HG03442 (cell line): ENCODE data around the gene PTGR3.
"Not testable (repeated sequence)": the region's sequence is repeated elsewhere in the genome, so short reads cannot be mapped to it uniquely, and the experiment has no call there.

ENCODE experiments used
- ATAC-seq: cut with Tn5 transposase; IDR thresholded peaks from one replicate; pipeline ENCODE4 v1.9.1; 2021; ENCODE audit warnings: mild to moderate bottlenecking, moderate library complexity; ENCODE audit not compliant: unreplicated experiment

Gene PTGR3

DNA sequence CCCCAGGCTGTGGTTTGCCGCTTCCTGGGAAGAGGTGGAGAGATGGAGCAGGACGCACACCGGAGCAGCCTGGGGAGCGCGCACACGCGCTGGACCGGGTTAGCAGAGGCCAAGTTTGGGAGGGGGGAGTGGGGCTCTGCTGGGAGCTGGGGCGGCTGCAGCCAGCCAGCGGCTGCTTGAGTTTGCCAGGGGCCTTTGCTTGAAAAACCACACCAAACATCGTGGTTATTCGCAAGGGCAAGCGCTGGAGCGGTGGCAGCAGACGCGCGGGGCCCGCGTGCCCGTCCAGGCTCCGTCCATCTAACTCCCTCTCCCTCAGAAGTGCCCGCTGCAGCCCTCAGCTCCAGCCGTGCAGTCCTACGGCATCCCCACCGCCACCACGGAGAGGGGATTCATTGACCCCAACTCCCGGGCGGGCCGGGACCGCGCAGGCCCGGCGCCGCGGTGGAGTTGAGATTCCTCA lies 4.6 kb downstream of the PTGR3 start:
- ATAC-seq, result no peak

DNA sequence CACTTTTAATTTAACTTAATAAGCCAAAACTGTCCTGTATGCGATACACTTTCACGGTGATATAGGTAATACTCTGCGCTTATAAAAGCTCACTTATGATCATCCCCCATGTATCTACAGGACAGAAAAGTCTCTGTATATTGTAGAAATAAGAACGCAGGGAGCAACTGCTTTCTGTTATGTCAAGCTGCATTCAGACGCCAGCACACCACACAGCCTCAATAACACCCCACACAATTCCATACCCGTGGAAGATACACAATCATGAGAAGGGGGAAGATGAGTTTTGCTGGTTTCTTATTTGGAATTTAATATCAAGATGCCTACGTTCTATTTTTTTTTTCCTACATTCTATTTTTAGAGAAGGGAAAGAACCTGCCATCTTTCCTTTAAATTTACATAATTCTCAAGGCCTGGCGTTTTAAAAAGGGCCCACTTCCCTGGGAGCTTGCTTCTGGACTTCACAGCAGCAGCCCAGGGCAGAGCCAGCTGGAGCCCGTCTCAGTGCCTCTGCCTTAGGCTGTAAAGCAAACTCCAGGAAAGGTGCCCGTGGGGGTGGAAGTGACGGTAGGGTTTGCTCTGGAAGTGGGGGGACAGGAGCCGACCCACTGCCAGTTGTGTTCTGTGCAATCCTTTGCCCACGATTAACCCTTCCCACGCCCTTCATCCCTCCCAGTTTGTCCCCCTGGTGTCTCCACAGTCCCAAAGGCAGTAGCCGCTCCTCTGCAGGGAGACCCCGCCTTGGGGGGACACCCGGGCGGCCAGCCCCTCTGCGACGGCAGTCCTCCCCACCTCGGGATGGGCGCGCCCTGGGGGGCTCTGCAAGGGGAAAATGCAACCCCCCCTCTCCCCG lies 5.3 kb downstream of the PTGR3 start:
- ATAC-seq, result no peak

DNA sequence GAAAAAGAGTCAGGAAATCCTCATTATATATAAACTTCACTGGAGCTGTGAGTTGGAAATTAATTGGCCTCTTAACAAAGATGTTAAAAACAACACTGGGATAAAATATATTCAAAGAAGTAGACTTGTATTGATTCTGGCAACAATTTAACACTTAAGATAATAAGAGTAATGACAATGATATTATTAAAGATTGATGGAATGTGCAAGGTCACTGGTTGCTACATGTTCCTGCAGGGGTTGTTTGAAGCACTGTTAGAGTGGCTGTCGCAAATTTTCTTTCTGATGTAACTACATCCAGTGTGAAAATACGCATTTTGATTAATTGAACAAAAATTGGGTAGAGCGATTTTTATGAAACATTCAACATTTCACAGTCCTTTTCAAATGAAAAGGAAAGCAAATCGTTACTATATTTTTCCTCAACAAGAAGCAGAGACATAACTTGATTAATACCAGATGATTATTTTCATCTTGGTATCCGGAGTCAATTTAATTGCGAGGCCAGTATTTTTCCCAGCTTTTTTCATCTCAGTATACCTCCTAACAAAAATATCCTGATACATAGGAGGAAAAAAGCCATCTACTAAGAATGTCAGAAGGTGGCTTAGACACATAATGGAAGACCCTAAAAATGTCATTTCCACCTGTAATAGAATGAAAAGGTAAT lies 6.1 kb downstream of the PTGR3 start:
- ATAC-seq, result no peak

DNA sequence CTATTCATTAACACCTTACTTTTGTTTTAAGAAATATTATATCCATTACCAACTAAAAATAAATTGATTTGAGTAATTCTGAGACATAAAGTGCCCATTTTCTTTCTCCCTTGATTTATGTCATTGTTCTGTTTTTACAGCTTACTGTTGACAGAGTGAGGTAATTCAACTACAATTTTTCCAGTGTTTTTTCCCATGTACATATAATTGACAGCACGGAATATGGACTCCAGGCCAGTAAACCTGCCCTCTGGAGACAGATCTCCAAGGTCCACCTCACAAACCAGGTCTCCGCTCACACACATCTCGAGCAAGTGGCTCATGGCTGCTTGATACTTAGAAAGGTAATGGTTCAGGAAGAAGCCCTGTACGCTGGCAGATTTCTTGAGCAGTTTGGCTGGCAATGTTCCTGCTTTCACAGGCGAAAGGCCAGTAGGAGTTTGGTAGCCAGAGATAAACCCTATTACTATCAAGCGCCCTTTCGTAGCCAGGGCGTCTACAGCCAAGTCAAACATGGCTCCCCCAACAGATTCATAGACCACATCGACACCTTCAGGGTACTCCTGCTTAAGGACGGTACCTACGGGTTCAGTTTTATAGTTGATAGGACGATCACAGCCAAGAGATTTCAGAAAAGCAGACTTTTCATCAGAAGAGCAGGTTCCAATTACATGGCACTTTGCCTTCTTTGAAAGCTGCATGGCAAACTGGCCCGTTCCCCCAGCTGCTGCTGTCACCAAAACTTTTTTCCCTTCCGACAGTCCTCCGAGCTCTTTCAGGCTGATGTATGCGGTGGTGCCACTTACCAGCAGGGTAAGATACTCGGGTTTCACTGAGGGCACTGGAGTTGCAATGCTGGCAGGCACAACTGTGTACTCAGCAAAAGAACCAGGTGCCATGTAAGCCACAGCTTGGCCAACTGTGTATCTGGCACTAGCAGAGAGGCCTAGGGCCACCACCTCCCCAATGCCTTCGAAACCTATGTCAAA lies 7.4 kb downstream of the PTGR3 start:
- ATAC-seq, result no peak

DNA sequence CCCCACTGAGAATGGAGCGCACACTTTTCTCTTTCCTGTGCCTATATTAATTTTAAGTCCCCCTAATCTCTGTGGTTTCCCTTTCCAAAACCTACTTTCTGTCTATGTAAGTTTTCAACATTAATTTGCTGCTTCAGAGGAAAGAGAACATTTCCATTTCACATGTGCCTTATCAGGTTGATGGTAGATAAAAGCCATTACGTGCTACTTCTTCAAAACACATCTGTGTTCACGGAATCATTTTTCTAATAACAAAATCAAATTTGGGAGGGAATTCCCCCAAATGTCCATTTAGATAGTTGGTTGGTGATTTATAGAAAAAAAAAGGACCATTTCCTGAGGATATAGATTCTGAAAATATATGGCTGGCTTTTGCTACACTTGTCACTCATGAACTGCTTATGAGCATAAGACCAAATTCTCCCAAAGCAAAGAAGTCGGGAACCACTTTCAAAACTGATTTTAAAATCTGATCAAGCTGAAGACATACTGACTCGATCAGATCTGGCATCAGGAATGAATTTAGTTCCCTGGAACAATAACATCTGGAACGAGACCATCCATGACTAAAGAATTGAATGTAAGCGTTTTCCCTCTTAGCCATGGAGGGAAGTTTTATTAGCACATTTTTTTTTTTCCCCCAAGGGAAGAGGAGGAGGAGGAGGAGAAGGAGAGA lies 8.2 kb downstream of the PTGR3 start:
- ATAC-seq, result no peak

DNA sequence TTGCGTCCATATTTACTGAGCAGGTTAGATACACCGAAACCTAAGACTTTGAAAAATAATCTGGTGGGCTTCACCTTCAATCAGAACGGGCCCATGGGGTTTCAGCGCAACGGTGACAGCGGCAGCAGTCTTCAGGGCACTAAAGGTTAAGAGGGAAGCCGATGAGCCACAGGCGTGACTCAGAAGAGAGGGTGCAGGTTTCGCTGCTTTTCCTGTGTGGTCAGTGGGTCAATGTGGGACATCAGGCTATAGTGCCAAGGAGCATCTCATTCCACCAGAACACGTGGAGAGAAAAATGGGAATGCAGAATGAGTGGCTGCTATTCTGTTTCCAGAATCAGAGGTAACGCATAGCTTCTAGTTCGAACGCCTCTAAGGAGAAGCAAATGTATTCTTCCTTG lies 8.9 kb downstream of the PTGR3 start:
- no peak for ATAC-seq

DNA sequence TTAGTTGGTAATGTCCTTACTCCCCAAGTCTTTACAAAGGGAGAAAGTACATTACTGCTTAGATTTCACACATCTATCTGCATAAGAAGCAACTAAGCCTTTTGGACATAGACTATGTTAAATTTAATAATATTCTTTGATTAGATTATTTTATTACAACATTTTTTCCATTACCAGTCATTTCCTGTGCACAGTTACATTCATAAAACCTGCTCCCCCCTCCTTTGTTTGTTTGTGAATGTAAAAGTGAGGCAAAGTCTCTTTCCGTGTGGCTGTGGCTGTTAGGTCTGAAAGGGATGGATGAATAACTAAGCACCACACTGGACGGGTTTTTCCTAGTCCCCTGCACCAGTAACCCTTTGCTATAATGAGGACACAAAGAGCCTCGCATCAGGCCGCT lies 9.6 kb downstream of the PTGR3 start:
- ATAC-seq, result no peak

DNA sequence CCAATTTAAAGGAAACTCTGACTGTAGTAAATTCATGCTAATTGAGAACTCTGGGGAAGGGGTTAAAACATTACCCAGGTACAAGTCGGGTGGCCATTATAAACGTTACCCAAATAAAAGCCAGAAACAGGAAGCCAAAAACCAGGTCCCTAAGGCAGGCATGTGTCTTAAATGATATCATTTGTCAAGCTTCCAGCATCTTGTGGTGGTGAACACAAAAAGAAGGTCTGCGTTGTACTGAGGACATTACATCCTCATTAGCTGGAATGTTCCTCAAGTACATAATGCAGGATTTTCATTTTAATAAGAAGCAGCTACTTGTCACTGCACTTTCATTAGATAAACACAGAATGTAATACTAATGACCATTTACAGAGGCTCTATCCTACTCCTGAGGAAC lies 10.9 kb downstream of the PTGR3 start:
- no peak for ATAC-seq

DNA sequence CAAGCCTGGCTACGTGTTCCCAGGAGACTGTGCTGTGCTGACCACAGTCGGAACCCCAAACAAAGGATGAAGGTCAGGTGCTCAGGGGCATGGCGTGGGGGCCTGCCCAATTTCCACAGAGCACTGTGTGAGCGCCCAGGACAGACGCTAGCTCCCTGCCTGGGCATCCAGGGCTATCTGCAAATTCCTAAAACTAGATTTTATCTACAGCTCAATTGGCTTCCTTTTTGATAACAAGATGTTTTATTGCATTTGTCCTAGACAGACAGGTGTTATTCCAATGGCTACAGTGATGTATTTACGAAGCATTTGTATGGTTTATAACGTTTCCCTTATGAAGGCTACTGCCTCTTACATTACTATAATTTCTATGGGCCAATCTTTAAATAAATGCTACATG lies 16.0 kb downstream of the PTGR3 start:
- no peak for ATAC-seq

DNA sequence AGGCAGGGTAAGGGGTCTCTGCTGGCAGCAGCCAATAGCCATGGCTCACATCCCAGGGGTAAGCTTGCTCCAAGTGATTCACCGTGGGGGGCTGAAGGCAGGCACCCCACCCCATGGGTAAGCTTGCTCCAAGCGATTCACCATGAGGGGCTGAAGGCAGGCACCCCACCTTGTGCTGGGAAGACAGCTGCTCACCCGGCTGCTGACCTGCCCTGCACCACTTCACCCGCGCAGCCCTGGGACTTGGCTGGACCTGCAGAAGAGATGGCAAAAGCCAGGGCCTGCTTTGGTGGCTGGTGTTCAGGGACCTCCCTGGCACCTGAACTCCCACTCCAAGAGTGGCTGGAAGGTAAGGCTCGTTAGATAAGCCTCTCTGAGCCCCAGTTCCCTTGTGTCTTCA lies 19.2 kb downstream of the PTGR3 start:
- no peak for ATAC-seq

DNA sequence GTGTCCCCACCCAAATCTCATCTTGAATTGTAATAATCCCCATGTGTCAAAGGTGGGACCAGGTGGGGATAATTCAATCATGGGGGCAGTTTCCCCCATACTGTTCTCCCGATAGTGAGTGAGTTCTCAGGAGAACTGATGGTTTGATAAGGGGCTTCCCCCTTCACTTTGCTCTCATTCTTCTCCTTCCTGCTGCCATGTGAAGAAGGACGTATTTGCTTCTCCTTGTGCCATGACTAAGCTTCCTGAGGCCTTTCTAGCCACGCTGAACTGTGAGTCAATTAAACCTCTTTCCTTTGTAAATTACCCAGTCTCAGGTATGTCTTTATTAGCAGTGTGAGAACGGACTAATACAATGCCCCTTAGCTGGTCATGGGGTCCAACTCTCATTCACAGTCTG lies 21.2 kb downstream of the PTGR3 start:
- not testable (repeated sequence) for ATAC-seq

DNA sequence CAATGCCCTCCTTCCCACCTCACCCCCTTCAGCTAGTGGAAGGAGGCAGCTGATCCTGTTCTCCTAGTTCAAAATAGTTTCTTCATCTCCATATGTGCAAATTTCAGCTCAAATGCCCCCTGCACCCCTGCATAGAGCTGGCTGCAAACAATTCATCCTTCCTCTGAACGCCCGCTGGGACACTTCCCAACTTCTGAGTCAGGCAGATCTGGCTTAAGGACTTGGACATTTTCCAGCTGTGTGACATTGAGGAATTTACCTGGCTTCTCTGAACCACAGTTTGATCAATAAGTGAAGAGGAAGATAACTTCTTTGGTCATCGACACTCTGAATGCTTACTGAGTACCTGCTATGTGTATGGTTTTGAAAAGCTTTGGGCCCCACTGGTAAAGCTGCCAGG lies 23.5 kb downstream of the PTGR3 start:
- no peak for ATAC-seq

DNA sequence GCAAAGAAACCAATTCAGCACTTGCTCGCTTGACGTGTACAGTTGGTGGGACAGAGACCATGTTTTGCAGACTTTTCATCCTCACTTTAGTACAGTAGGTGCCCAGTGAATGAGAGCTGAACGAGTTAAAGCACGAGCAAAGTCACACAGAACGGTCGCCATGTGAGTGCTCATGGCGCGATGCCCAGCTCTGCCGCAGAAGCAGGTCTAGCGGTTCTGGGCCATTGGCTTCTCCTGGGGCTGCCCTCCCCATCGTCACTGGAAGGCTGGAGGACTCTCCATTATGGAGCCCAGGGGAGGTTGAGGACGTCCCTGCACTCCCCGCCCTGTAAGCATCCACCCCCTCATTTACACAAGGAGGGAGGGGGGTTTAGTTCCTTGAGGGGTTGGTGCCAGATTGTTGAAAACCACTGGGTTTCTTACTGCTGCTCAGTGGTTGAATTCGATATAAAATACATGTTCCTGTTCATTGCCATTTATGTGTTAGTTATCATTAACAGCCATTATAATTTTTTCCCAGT lies 24.9 kb downstream of the PTGR3 start:
- no peak for ATAC-seq

DNA sequence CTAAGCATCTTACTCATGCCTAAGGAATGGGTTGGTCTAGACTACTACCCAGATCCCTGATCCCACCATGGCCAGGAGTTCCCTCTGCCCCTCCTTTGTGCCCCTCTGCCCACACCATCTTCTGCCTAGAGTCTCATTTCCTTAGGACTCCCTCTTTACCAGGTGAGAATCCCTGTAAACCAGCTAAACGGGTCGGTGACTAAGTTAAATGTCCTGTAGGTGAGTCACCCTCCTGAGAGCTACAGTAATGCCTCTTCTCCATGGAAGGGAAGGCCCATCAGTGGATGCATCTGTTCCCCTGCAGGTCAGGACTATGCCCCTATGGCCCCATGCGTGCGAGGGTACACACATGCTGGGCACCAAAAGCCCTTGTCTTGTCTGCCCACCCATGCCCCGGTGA lies 25.4 kb downstream of the PTGR3 start:
- no peak for ATAC-seq

DNA sequence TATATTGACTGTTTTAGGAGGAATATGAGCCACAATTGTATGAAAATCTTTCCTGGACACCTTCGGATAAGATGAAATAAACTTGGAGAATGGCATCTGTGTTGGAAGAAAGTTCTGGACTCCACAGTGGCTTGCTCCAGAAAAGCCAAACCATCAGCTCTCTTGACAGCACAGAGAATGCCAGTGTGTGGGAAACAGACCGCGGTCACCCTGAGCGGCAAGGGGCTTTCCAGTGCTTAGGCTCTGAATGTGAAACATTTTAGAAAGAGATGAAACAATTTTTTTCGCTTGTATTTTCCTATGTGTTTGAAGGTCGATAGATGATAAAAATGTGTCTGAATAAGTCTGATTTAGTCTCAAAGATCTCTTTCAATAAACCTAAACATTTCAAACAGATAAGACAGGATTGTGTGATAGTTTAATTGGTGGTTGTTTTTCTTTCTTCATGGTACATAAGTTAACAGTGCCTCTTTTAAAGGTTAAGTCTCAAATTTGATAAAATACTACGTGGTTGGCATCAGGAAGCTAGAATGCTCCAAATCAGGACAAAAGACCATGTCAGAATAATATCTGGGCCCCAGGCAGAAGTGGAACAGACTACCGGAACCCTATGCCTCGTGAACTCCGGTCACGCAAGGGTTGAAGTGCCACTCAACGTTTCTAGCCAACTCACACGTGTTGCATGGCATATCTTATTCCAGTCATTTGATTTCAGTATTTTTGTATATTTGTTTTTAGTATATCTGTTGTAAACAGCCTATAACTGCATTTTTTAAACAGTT lies 28.9 kb downstream of the PTGR3 start:
- ATAC-seq, result no peak

DNA sequence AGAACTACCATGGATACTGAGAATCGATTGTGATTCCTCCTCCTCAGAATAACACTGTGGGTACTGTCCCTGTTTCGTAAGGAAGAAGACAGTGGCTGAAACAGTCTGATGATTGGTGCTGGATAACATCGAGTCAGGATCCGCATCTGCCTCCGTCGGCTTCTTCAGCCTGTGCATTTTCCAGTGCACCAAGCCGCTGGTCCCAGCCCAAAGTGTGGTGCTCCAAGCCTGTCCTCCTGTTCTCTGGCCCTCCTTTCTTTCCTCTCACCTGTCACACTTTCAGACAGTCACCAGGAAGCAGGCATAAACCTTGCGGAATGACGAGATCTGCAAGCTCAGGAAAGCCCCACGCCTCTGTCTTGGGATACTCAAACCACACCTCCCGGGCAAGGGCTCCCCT lies 30.6 kb downstream of the PTGR3 start:
- ATAC-seq, result no peak

DNA sequence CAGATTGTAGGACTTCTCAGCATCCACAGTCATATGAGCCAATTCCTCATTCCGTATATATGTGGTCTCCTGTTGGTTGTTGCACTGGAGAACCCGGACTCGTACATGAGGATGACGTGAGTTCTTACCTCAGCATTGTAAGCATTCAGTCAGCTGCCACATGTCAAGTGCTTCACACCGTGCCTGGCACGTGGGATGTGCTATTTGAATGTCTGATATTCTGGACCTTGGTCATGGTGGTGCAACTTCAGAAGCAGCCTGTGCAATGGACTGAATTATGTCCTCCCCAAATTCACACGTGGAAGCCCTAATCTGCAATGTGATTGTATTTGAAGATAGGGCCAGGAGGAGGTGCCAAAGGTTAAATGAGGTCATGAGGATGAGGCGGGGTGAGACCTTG lies 32.1 kb downstream of the PTGR3 start:
- ATAC-seq, result no peak

DNA sequence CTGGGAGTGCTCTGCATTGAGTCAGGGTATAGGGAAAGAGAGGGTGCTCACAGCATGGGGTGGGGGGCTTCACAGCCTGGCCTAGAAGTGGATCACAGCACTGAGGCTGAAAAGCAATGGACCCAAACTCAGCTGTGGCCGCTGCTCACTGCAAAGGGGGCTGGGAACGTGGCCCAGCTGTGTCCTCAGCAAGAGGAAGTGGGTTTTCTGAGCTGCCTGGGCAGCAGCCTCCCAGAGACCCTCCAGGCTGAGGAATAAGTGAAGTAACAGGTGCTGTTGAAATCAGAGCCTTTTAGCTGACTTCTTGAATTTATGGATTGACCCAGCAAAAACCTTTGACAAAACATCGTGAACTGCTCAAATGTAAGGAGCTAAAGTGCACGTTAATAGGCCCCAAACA lies 35.2 kb downstream of the PTGR3 start:
- no peak for ATAC-seq

DNA sequence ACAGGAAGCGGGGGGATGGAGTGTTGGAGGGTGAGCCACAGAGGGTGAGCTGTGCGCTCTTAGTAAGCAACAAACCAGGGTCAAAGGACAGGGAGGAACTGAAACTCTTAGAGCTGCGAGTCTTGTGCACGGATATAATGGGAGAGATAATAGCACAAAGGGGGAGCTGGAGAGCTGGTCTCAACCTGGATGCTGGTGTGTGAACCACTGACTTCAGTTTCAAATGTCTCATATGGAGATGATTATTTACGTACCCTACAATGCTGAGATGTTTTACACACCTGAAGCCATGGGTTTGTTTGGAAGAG lies 35.9 kb downstream of the PTGR3 start:
- peak; percentile 100 for ATAC-seq
